Suprapubic skin (tissue), 4 donors: ENCODE data around the gene NATD1. TPM values are rescaled to one million over a fixed set of nuclear protein-coding genes. Genes with fewer than 3 reads are reported as not detected.

Experiments
- DNase-seq, 2 donors: peaks; one replicate each; pipeline ENCODE4 v3.0.0-alpha.2; 2019; ENCODE audit warnings: low spot score in 2 of 2
- H3K27ac ChIP-seq: fragments of 200-600 bp; sonication (generic); one replicate; pipeline ENCODE4 v1.5.1; 2019
- H3K27me3 ChIP-seq: fragments of 200-600 bp; sonication (generic); one replicate; pipeline ENCODE4 v1.5.1; 2019
- H3K36me3 ChIP-seq: fragments of 200-600 bp; sonication (generic); one replicate; pipeline ENCODE4 v1.5.1; 2019
- H3K4me1 ChIP-seq: fragments of 200-600 bp; sonication (generic); one replicate; pipeline ENCODE4 v1.5.1; 2019
- H3K4me3 ChIP-seq: fragments of 200-600 bp; sonication (generic); one replicate; pipeline ENCODE4 v1.5.1; 2019; ENCODE audit warnings: mild to moderate bottlenecking
- H3K9me3 ChIP-seq: fragments of 200-600 bp; sonication (generic); one replicate; pipeline ENCODE4 v1.5.1; 2019
- EP300 ChIP-seq: sonication (generic); formaldehyde crosslinking; IDR thresholded peaks from one replicate; pipeline ENCODE4 v1.6.1; 2017; ENCODE audit warnings: antibody characterized with exemption
- POLR2A ChIP-seq, 2 donors: fragments of 450-650 bp; IDR thresholded peaks; one replicate each; pipeline ENCODE4 v1.6.1; 2017; ENCODE audit warnings: antibody characterized with exemption in 2 of 2, mild to moderate bottlenecking in 2 of 2, moderate library complexity in 2 of 2
- POLR2AphosphoS5 ChIP-seq, 3 donors: sonication (generic); formaldehyde crosslinking; IDR thresholded peaks; one replicate each; pipeline ENCODE4 v1.6.1; 2017; ENCODE audit warnings: antibody characterized with exemption in 3 of 3
- WGBS: methylation state at CpG from one replicate; pipeline ENCODE4 v1.1.5; 2018; 5-methylcytosine and 5-hydroxymethylcytosine counted together
- total RNA-seq, 4 donors: library from RNA; depleted of rRNA; stranded (reverse); fragments of >200 nt; gene quantifications; one replicate each; pipeline ENCODE4 v1.1.0, GENCODE V29; 2016
- TF ChIP-seq, protein P1 (sequence below), 2 donors: fragments of 200-600 bp in 1 of 2; fragments of 450-650 bp in 1 of 2; sonication (generic) in 1 of 2; IDR thresholded peaks; one replicate each; pipeline ENCODE4 v1.5.1; 2016 to 2019; ENCODE audit warnings: antibody characterized with exemption in 2 of 2, mild to moderate bottlenecking in 1 of 2, moderate library complexity in 1 of 2

NATD1 gene
- total RNA-seq, 4 donors from 2014 or later = 11.2 to 21.1 (median 14.6) TPM

DNA sequence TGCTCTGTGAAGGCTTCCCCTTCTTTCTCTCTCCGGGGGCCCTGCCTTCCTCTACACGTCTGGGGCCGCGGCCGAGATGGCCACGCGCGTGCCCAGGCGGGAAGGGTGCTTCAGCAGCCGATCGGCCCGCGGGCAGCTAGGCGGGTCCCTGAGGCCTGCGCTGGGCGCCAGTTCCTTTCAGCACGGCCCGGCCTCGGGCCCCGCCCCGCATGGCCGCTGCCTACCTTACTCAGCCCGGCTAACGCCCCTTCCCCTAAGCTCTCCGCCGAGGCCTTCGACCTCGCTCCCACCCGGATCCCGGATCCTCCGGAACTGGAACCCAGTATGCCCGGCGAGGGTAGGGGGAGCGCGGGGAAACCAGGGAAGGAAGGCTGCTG is 39.6 kb downstream of the NATD1 start:
- H3K36me3 ChIP-seq = no peaks in the 10 kb centered on the region
- H3K9me3 ChIP-seq = no peaks in the 10 kb centered on the region
- no CpG with 5 or more reads among the region's 35 CpGs for WGBS
- H3K27me3 ChIP-seq = no peaks in the 10 kb centered on the region
- no peak for DNase-seq
- TF ChIP-seq EP300 (no peak), POLR2AphosphoS5 (IDR thresholded peaks at IDR 0.05) (no peak), POLR2A (IDR thresholded peaks at IDR 0.05) (no peak)
- TF ChIP-seq, protein P1, sequence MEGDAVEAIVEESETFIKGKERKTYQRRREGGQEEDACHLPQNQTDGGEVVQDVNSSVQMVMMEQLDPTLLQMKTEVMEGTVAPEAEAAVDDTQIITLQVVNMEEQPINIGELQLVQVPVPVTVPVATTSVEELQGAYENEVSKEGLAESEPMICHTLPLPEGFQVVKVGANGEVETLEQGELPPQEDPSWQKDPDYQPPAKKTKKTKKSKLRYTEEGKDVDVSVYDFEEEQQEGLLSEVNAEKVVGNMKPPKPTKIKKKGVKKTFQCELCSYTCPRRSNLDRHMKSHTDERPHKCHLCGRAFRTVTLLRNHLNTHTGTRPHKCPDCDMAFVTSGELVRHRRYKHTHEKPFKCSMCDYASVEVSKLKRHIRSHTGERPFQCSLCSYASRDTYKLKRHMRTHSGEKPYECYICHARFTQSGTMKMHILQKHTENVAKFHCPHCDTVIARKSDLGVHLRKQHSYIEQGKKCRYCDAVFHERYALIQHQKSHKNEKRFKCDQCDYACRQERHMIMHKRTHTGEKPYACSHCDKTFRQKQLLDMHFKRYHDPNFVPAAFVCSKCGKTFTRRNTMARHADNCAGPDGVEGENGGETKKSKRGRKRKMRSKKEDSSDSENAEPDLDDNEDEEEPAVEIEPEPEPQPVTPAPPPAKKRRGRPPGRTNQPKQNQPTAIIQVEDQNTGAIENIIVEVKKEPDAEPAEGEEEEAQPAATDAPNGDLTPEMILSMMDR (IDR thresholded peaks at IDR 0.05) = no peak
- peak overlapping the region; percentile 88 for H3K4me3 ChIP-seq
- peak overlapping the region; percentile 98 for H3K27ac ChIP-seq
- H3K4me1 ChIP-seq = peaks cover 62% of the 10 kb centered on the region

DNA sequence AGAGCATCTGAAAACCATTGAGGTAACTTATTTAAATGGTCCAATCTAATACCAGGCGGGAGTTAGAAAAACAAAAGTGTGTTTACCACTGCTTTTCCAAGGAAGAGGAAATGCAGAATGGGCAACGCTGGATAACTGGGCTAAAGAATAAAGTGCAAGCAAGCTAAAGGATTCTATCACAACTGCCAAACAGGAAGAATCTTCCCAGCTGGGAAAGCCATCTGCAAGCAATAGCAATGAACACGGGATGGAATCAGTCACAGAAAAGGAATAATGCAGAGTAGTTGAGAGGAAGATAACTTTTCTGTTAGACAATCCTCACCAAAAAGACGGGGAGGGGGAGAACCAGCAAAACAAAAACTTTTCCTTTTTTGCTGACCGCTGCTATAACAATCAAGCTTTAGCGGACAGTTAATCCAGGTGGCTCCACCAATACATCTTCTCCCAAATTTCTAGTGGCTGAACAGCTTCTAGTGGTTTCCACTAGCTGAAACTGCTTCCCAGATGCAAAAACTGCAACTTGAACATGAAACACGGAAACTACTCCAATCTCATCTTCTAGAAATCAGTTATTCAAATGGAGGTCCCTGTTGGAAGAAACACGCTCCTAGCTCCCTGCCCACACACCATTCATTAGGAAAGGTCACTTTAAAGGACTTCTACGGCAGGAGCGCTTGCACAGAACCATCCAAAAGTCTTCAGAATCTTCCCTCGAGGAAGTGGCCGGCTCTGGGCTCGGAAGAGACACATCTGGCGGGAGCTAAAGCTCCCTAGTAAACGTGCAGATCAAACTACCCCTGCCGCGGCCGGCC is 40.2 kb downstream of the NATD1 start:
- Histone ChIP-seq H3K27ac (peak overlapping the region; percentile 98), H3K4me1 (peaks cover 68% of the 10 kb centered on the region), H3K4me3 (peak overlapping the region; percentile 88), H3K9me3 (no peaks in the 10 kb centered on the region), H3K36me3 (no peaks in the 10 kb centered on the region), H3K27me3 (no peaks in the 10 kb centered on the region)
- no peak for DNase-seq
- WGBS = 4% methylated on average over 12 of the region's 18 CpGs
- TF ChIP-seq POLR2A (IDR thresholded peaks at IDR 0.05) (no peak), POLR2AphosphoS5 (IDR thresholded peaks at IDR 0.05) (no peak), EP300 (no peak)
- TF ChIP-seq, protein P1 (IDR thresholded peaks at IDR 0.05) = no peak

DNA sequence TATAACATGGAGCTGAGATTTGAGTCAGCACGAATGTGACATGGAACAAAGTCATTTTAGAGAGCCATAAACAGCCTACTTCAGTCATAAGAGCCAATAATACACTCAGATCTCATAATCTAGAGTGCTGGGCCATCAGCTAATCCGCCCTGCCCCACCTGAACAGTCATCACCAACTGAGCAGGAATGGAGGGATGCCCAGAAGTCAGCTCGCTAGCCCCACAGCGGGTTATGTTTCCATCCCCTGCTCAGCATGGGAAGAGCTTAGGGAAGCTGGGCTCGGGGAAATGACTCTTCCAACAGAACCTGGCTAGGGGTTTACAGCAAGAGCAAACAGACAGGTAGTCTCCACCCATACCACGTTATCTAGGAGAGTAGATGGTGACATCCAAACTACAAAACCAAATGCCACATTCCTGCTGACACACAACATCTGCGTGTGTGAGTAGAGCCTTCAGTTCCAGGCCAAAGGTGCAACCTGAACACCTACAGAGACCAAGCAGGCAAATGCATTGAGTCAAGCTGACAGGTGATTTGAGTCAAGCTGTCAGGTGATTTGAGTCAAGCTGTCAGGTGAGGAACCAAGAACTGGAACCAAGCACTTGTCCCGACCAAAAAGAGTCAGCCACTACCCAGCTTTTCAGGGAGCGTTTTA is 41.3 kb downstream of the NATD1 start:
- TF ChIP-seq POLR2AphosphoS5 (IDR thresholded peaks at IDR 0.05) (no peak), EP300 (no peak), POLR2A (IDR thresholded peaks at IDR 0.05) (no peak)
- TF ChIP-seq, protein P1 (IDR thresholded peaks at IDR 0.05) = no peak
- Histone ChIP-seq H3K4me3 (peak overlapping the region; percentile 88), H3K27me3 (no peaks in the 10 kb centered on the region), H3K4me1 (peaks cover 69% of the 10 kb centered on the region), H3K36me3 (peaks cover 5% of the 10 kb centered on the region), H3K9me3 (no peaks in the 10 kb centered on the region), H3K27ac (peak overlapping the region; percentile 47)
- 42% methylated on average over 9 of the region's 9 CpGs for WGBS
- DNase-seq = no peak

DNA sequence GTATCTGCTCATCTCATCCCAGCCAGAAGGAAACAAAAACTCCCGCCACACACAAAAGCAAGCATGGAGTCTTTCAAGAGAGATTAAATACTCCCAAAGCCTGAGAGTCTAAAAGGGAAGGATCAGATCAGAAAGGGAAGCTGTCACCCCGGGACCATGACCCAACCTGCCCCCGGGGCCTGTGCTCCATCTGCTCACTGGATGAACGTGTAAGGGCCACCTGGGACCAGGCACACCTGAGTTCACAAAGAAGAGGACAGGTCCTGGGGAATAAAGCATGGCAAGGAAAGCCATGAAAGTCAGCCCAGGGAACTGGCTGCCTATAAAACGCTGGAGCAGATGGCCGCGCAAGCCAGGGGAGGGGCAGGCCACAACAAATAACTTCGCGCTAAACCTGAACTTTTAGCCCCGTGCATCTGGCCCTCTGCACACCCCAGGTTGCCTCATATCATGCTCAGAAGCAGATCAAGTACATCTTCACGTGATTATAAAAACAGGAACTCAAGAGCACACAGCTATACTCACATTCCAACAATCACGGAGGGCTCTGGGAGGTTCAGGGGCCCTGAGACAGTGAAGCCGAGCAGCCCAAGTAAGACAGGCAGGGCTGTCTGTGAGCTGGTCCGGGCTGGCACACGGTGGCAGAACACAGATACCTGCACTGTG is 42.7 kb downstream of the NATD1 start:
- TF ChIP-seq POLR2A (IDR thresholded peaks at IDR 0.05) (no peak), EP300 (no peak), POLR2AphosphoS5 (IDR thresholded peaks at IDR 0.05) (no peak)
- TF ChIP-seq, protein P1 (IDR thresholded peaks at IDR 0.05) = no peak
- Histone ChIP-seq H3K4me3 (no peak overlapping the region), H3K9me3 (no peaks in the 10 kb centered on the region), H3K36me3 (peaks cover 5% of the 10 kb centered on the region), H3K27ac (peak overlapping the region; percentile 12), H3K27me3 (no peaks in the 10 kb centered on the region), H3K4me1 (peaks cover 63% of the 10 kb centered on the region)
- DNase-seq = no peak
- WGBS = 60% methylated on average over 14 of the region's 15 CpGs
